GM11168 (cell line): ENCODE measurements around the gene CDC42EP4.

ENCODE experiments used
- in situ Hi-C: fragments of 300-500 bp; cut with MboI; formaldehyde crosslinking; loops from one replicate; pipeline ENCODE4 v1.12.0; 2022; ENCODE audit warnings: low sequenced_read_pairs; ENCODE audit not compliant: unreplicated experiment

CDC42EP4 gene

DNA sequence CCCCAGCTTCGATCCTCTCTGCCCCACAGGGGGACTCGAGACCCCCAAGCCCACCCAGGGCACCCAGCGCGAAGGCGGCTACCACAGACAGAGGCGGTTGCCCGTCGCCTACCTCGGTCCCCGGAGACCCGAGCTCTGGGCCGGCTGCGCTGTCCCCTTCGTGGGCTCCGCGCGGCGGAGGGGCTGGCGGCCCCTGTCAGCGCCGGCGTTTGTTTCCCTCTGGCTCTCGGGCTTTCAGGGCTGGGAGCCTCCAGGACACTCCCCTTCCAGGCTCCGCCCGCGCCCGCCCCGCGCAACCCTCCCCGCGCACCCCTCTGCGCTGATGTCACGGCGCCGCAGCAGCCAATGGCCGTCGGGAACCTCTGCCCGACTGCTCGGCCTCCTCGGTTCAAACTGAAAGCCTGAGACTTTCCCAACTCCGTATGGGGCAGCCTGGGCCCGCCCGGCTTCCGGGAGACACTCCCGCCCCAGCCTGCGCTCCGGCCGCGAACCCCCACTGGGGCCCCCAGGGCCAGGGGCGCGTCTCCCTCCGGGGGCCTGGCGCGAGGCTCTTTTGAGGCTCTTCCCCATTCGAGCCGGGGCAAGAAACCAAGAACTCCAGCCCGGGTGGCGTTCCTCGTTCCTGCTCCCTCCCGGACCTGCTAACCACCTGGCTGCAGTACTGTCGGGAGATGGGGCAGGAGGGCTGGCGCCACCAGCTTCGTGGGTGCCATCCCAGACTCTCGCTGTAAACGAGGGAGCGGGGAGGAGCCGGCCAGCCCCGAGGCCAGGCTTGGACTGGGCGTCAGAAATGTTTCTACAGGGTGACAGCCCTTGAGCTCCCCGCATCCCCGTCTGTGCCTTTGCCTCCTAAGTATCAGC, at the start of gene CDC42EP4:
CDC42EP4 (minus strand) TSS at position 221 of the 861 bp plus-strand sequence. CDS start 25,501 bp downstream, outside the sequence.
- in situ Hi-C loops, result no loop called here

GRCh38 chr17:73360961-73361761, 49.4 kb upstream of the CDC42EP4 start:
- in situ Hi-C loops, result loop anchor here (25.0 kb wide), 1 partner anchor 624 kb away; no protein-coding TSS in a partner anchor

DNA sequence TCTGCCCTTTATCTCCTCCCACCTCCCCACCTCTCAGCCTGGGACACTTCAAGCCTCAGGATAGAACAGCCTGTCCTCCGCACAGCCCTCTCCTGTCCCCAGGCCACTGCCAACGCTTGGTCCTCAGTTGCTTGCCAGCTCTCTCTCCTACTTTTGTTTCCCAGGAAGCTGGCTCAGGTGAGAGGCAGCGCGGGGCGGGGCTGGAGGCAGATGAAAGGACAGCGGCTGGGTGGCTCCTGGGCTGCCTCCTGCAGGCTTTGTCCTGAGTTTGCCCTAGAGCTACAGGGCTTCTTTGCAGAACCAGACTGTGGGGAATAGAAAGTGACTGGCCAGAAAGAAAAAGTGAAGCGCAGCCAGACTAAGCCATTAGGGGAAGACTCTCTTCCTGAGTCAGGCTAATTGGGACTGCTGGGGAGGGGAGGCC, 48.2 kb upstream of the CDC42EP4 start:
- in situ Hi-C loops, result loop anchor here (25.0 kb wide), 1 partner anchor 623 kb away; no protein-coding TSS in a partner anchor

DNA sequence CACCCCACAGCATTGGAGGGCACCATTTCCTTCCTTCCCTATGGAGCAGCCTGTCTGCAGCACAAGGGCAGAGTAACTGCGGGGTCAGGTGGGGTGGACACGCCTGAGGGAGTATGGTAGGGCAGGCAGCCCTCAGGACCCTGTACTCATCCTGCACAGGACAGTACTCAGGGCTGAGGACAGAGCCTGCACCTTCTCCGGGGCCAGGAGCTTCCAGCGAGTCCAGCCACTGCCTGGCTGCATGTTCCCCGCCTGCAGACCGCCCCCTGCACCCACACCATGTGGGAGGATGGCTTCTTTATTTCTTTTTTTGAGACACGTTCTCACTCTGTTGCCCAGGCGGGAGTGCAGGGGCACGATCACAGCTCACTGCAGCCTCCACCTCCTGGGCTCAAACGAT, 47.6 kb upstream of the CDC42EP4 start:
- in situ Hi-C loops, result loop anchor here (25.0 kb wide), 1 partner anchor 622 kb away; no protein-coding TSS in a partner anchor

DNA sequence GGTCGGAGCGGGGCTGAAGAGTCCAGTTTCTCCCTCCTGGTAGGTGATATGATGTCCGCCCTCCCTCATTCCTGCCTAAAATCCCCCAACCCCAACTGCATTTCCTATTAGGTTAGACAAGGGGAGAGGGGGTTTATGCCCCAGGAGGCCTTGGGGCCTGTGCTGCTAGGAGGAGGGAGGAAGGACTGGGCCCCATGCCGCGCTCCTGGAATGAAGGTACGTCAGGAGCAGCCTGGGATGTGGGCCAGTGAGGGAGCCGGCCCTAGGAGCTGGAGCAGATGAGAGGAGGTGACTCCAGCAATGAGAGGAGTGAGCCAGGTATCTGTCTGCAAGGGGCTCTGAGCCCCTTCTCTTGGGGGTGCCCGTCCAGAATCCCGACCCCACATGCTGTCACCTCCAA, 46.9 kb upstream of the CDC42EP4 start:
- in situ Hi-C loops, result loop anchor here (25.0 kb wide), 1 partner anchor 621 kb away; no protein-coding TSS in a partner anchor

DNA sequence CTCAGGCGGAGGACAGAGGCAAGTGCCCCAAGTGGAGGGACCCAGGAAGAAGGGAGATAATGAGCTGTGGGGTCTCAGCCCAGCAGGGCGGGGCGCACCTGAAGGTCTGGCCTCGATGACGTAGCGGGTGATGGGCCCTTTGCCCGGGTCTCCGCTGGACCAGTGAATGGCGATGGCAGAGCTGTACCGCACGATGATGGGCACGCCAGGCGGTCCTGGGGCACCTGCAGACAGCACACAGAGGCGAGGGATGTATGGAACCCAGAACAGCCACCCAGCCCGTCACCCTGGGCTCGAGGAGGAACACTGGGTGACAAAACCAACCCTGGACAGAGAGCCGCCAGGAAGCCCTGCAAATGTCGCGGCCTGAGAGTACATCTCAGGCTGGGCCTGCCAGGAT, 46.2 kb upstream of the CDC42EP4 start:
- in situ Hi-C loops, result loop anchor here (25.0 kb wide), 1 partner anchor 621 kb away; no protein-coding TSS in a partner anchor

DNA sequence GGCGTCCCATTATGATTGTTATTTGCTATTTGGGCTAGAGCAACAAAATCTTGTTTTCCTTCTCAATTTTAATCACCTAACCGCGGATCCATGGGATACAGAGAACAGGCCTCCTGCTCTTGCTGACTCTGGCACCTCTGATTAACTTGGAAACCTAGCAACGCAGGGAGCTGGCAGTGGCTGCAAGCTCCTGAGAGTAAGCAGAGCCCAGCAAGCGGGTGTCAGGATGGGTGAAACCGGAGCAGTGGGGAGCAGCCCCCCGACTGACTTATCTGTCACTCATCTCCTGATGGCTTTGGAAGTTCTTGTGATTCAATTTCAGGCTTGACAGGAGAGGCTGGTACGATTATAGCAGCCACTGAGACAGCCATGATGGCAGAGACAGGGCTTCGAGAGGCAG, 45.5 kb upstream of the CDC42EP4 start:
- in situ Hi-C loops, result loop anchor here (25.0 kb wide), 1 partner anchor 620 kb away; no protein-coding TSS in a partner anchor

DNA sequence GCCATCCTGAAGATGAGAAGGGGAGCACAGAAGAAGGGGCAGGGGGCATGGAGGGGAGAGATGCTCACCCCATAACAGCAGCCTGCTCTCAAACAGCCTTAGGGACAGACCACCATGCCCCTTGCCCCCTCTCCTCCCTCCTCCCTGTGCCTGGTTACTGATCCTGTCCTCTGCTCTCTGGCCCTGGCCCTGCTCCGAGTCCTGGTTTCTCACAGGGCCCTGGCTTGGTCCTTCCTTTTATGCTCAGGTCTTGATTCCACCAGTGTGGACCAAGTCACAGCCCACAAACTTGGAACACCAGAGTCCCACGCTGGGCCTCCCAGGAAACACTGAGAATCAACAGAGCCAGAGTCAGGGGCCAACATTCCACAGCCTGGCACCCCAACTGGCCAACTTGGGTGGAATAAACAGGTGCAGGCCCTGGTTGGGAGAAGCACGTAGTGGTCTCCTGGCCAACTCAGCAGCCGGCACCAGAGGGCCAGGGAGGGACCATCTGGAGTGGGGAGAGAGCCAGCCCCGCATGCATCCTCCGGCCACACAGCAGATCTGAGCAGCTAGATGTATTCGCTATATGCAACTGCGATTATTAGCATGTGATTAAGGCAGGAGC, 44.9 kb upstream of the CDC42EP4 start:
- in situ Hi-C loops, result loop anchor here (25.0 kb wide), 1 partner anchor 619 kb away; no protein-coding TSS in a partner anchor

DNA sequence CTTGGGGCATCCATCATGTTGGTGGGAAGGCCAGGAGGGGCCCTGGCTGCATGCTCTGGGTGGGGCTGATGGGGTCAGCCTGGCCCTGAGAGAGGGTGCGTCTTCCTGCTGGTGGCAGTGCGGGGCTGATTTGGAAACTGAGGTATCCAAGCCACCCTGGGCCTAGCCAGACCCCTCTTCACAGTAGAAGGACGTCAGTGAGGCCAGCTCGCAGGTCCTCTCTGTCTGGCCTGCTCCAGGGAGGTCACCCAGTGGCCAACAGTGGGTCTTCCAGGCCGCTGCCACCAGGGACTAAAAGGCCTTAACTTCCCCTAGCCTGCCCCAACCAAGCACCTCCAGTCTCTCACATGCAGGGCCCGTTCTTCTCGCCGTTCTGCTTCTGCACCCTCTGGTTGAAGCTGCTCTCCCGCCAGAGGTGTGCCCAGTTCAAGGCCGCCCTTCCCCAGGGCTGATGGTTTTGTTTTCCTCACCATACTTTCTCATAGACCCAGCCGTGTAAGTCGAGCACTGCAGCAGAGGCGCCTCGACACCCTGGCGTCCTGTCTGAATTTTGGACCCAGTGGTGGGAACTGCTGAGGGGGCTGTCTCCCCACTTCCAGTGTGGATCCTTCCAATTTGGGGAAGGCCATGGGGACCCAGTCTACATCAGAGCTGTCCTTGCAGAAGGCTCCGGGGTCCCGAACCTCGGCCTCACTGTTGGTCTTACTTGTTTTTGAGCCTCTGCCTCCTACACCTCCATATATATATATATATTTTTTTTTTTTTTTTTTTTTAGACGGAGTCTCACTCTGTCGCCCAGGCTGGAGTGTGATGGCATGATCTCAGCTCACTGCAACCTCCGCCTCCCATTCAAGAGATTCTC, 42.9 kb upstream of the CDC42EP4 start:
- in situ Hi-C loops, result loop anchor here (25.0 kb wide), 1 partner anchor 617 kb away; no protein-coding TSS in a partner anchor

DNA sequence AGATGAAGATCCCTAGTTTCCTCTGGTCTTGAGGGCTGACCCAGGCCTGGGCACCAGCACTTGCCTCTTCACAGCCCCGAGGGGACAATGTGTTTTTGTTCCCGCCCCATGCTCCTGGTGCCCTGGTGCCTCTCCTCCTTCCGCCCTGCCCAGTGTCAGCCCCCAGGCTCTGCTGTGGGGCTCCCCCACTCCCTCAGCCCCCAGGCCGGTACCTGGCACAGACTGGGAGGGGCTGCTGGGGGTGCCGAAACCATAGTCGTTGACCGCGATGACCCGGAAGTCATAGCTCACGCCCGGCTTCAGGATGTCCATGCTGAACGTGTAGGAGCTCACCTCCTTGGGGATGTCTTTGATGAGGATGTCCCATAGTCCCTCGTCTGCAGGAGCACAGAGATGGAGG, 40.5 kb upstream of the CDC42EP4 start:
- in situ Hi-C loops, result loop anchor here (25.0 kb wide), 1 partner anchor 615 kb away; no protein-coding TSS in a partner anchor

GRCh38 chr17:73351764-73352163, 40.0 kb upstream of the CDC42EP4 start:
- in situ Hi-C loops, result loop anchor here (25.0 kb wide), 1 partner anchor 614 kb away; no protein-coding TSS in a partner anchor

DNA sequence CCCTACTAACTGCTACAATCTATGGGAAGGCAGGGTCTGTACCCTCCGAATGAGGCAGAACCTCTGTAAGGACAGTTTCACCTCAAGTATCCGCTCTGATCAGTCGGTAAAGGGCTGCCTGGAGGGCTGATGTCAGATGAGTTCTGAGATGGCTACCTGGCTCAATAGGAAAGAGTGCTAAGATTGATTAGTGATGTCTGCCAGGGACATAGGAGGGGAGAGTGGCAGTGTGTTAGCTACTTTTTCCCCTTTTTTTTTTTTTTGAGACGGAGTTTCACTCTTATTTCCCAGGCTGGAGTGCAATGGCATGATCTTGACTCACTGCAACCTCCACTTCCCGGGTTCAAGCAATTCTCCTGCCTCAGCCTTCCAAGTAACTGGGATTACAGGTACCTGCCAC, 39.1 kb upstream of the CDC42EP4 start:
- in situ Hi-C loops, result loop anchor here (25.0 kb wide), 1 partner anchor 614 kb away; no protein-coding TSS in a partner anchor

- in situ Hi-C loops, result loop anchor here (25.0 kb wide), 1 partner anchor 612 kb away; no protein-coding TSS in a partner anchor
Observed at GRCh38 chr17:73349647-73350046, 37.8 kb upstream of the CDC42EP4 start.

DNA sequence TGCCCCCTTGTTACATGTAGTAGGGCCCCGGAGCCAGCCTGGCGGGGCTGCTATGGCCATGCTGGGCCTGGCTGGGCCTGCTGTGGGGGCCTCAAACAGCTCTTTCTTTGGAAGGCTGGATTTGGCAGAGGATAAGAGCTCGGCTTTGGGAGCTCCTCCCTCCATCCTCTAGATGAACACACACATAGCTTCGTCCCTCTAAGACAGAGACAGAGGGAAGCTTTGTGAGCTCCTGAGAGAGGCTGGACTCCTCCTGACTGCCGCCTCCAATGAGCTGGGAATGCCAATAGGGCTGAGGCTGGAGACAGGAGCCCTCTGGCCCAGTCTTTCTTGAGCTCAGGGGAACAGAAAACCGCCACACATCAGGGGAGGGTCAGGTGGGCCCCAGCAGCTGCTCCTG, 37.3 kb upstream of the CDC42EP4 start:
- in situ Hi-C loops, result no loop called here

DNA sequence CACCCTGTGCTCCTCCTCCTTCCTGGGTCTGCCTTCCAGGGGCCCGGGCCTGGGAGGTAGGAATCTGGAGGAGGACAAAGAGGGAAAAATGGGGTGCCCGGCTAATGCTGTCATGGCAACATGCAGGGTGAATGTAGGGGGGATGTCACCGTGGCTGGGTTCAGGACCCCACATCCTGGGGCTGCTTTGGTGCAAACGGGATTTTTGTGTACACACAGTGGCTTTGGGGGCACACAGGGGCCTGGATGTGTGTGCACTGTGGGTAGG, 37.0 kb upstream of the CDC42EP4 start:
- in situ Hi-C loops, result no loop called here

GRCh38 chr17:73348018-73348828, 36.4 kb upstream of the CDC42EP4 start:
- in situ Hi-C loops, result no loop called here

GRCh38 chr17:73347351-73347750, 35.5 kb upstream of the CDC42EP4 start:
- in situ Hi-C loops, result no loop called here

- in situ Hi-C loops, result no loop called here
Observed at GRCh38 chr17:73346501-73347162, 34.8 kb upstream of the CDC42EP4 start.
